OCI-LY7 (cell line): ENCODE data around the gene AKR7A2. TPM values are rescaled to one million over a fixed set of nuclear protein-coding genes. Genes with fewer than 3 reads are reported as not detected.
"Not testable (repeated sequence)": the region's sequence is repeated elsewhere in the genome, so short reads cannot be mapped to it uniquely, and the experiment has no call there.

Source experiments
- BruUV-seq: library from RNA; stranded (reverse); fragments of 400-500 nt; replicated peaks from 2 replicates; lab custom pipeline; 2021; lab: Mats Ljungman, UMichigan
- CTCF ChIA-PET: fragments of 300-600 bp; sonication (Branson Sonifier 250); formaldehyde crosslinking; loops from one replicate; lab custom pipeline; 2022; ENCODE audit warnings: antibody characterized with exemption; ENCODE audit not compliant: unreplicated experiment; lab: Charles Lee
- POLR2A ChIA-PET: fragments of 300-600 bp; sonication (Branson Sonifier 250); formaldehyde crosslinking; loops from one replicate; lab custom pipeline; 2022; ENCODE audit warnings: antibody characterized with exemption; lab: Charles Lee
- DNase-seq: peaks from one replicate; pipeline ENCODE4 v3.0.0-alpha.2; 2015; ENCODE audit warnings: low spot score
- H2AFZ ChIP-seq: fragments of 200-600 bp; sonication (generic), shearing (Covaris generic); 2 replicates; pipeline ENCODE4 v1.6.1; 2014; ENCODE audit warnings: mild to moderate bottlenecking, antibody characterized with exemption, low read length, moderate library complexity
- H3K27ac ChIP-seq: fragments of 200-600 bp; sonication (generic); 2 replicates; pipeline ENCODE4 v1.5.1; 2014; ENCODE audit warnings: mixed run types, low read depth, mild to moderate bottlenecking, moderate library complexity, low read length, inconsistent platforms; ENCODE audit not compliant: poor library complexity, severe bottlenecking
- H3K36me3 ChIP-seq: fragments of 200-600 bp; sonication (generic); 2 replicates; pipeline ENCODE4 v1.6.1; 2014; ENCODE audit warnings: mild to moderate bottlenecking, antibody characterized with exemption, low read length, moderate library complexity, mixed read lengths; ENCODE audit not compliant: insufficient read depth
- H3K4me1 ChIP-seq: fragments of 200-600 bp; sonication (generic); 2 replicates; pipeline ENCODE4 v1.5.1; 2014; ENCODE audit warnings: mild to moderate bottlenecking, low read length; ENCODE audit not compliant: insufficient read depth, poor library complexity, severe bottlenecking
- H3K4me2 ChIP-seq: fragments of 200-600 bp; sonication (generic); 2 replicates; pipeline ENCODE4 v1.6.1; 2014; ENCODE audit warnings: mild to moderate bottlenecking, low read length
- H3K4me3 ChIP-seq: fragments of 200-600 bp; sonication (generic); 2 replicates; pipeline ENCODE4 v1.5.1; 2014; ENCODE audit warnings: mild to moderate bottlenecking, low read depth, low read length; ENCODE audit not compliant: poor library complexity, severe bottlenecking
- H3K79me2 ChIP-seq: fragments of 200-600 bp; sonication (generic); 2 replicates; pipeline ENCODE4 v1.6.1; 2016; ENCODE audit warnings: low read depth, mild to moderate bottlenecking, low read length, moderate library complexity, mixed read lengths; ENCODE audit not compliant: insufficient read depth
- H3K9me2 ChIP-seq: fragments of 200-600 bp; sonication (generic); 2 replicates; pipeline ENCODE4 v1.6.1; 2016; ENCODE audit warnings: mild to moderate bottlenecking, low read length, mixed read lengths; ENCODE audit not compliant: insufficient read depth
- H3K9me3 ChIP-seq: fragments of 200-600 bp; sonication (generic); 2 replicates; pipeline ENCODE4 v1.6.1; 2014; ENCODE audit warnings: mild to moderate bottlenecking, mixed run types, low read length, mixed read lengths
- H4K20me1 ChIP-seq: fragments of 200-600 bp; sonication (generic); 2 replicates; pipeline ENCODE4 v1.6.1; 2014; ENCODE audit warnings: mild to moderate bottlenecking, antibody characterized with exemption, low read length, moderate library complexity, mixed read lengths; ENCODE audit not compliant: insufficient read depth
- CTCF ChIP-seq: fragments of 200-600 bp; sonication (generic); conservative IDR thresholded peaks from 2 replicates; pipeline ENCODE4 v1.5.1; 2014; ENCODE audit warnings: mild to moderate bottlenecking, antibody characterized with exemption, low read length, moderate library complexity, mixed read lengths
- EZH2phosphoT487 ChIP-seq: fragments of 200-600 bp; sonication (generic); IDR thresholded peaks from 2 replicates; pipeline ENCODE4 v1.6.1; 2018; ENCODE audit warnings: low read depth, borderline replicate concordance, mild to moderate bottlenecking, mixed run types, antibody characterized with exemption, low read length, moderate library complexity, mixed read lengths
- intact Hi-C: fragments of 100-400 bp; cut with micrococcal nuclease; formaldehyde crosslinking; loops from one replicate; pipeline ENCODE4 v1.10.0; 2022; ENCODE audit not compliant: unreplicated experiment
- total RNA-seq, 2 experiments: library from RNA; depleted of rRNA in 1 of 2; stranded (reverse); fragments of >200 nt in 1 of 2; shearing (Covaris generic) in 1 of 2; gene quantifications; 2 replicates each; pipeline ENCODE4 v1.2.3, GENCODE V29; 2014 to 2022

The AKR7A2 gene
- total RNA-seq, 2 experiments from 2014 or later = 54.2 to 75.2 TPM

GRCh38 chr1:19257178-19257914 lies 54.6 kb downstream of the AKR7A2 start:
- Histone ChIP-seq H3K79me2 (peaks cover 36% of the 10 kb centered on the region), H3K4me3 (no peak overlapping the region), H2AFZ (no peak overlapping the region), H3K9me2 (no peaks in the 10 kb centered on the region), H3K4me2 (no peak overlapping the region), H3K36me3 (peaks cover 93% of the 10 kb centered on the region), H3K27ac (no peak overlapping the region), H3K4me1 (peaks cover 20% of the 10 kb centered on the region), H4K20me1 (peaks cover 23% of the 10 kb centered on the region), H3K9me3 (no peaks in the 10 kb centered on the region)
- intact Hi-C loops = loop anchor here (10.0 kb wide), 1 partner anchor 397 kb away; no protein-coding TSS in a partner anchor
- POLR2A ChIA-PET = interaction anchor here (0.6 kb wide), 2 partner anchors 12 to 244 kb away, joined by 3 read pairs; no protein-coding TSS in a partner anchor
- CTCF ChIA-PET = no interaction called here
- DNase-seq = no peak
- TF ChIP-seq CTCF (no peak), EZH2phosphoT487 (no peak)
- BruUV-seq = no TSS peak

DNA sequence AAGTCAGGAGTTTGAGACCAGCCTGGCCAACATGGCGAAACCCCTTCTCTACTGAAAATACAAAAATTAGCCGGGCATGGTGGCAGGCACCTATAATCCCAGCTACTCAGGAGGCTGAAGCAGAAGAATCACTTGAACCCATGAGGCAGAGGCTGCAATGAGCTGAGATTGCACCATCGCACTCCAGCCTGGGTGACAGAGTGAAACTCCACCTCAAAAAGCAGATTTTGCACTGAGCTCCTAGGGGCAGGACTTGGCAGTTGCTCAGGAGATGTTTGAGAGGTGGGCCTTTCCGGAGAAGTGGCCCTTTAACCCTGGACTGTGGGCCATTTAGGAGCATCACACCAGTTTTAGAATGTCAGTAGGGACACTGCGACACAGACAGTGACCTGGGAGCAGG lies 55.6 kb downstream of the AKR7A2 start:
- DNase-seq, H3K9me3 ChIP-seq, H3K27ac ChIP-seq, H3K9me2 ChIP-seq, H3K4me3 ChIP-seq, BruUV-seq, H2AFZ ChIP-seq, H3K4me2 ChIP-seq, CTCF ChIA-PET: not testable (repeated sequence)
- peaks cover 20% of the 10 kb centered on the region for H3K4me1 ChIP-seq
- intact Hi-C loops = loop anchor here (10.0 kb wide), 1 partner anchor 398 kb away; no protein-coding TSS in a partner anchor
- POLR2A ChIA-PET = interaction anchor here (0.6 kb wide), 1 partner anchor 148 kb away, joined by 3 read pairs; no protein-coding TSS in a partner anchor
- peaks cover 87% of the 10 kb centered on the region for H3K36me3 ChIP-seq
- H3K79me2 ChIP-seq = peaks cover 45% of the 10 kb centered on the region
- peaks cover 23% of the 10 kb centered on the region for H4K20me1 ChIP-seq

DNA sequence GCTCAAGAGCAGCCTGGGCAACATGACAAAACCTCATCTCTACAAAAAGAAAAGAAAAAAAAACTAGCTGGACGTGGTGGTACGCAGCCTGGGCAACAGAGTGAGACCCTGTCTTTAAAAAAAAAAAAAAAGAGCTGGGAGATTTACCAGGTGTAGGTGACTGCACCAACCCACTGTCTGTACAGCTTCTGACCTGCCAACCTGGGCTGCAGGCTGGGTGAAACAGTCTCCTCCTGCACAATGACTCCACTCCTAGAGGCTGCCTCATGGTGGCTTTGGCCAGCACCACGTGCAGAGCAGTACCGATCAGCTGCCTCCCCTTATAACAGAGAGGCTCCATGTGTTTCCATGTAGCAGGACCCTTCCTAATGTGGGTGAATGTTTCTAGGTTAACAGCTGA lies 56.7 kb downstream of the AKR7A2 start:
- H4K20me1 ChIP-seq = peaks cover 23% of the 10 kb centered on the region
- POLR2A ChIA-PET = interaction anchor here (0.6 to 0.7 kb wide), 4 partner anchors 9 to 133 kb away, joined by 3 to 6 read pairs (median 4); no protein-coding TSS in a partner anchor
- DNase-seq = no peak
- no peak overlapping the region for H2AFZ ChIP-seq
- intact Hi-C loops = loop anchor here (10.0 kb wide), 1 partner anchor 400 kb away; no protein-coding TSS in a partner anchor
- H3K9me3 ChIP-seq = no peaks in the 10 kb centered on the region
- no peak overlapping the region for H3K4me2 ChIP-seq
- peaks cover 78% of the 10 kb centered on the region for H3K36me3 ChIP-seq
- H3K9me2 ChIP-seq = no peaks in the 10 kb centered on the region
- TF ChIP-seq CTCF = no peak
- TF ChIP-seq EZH2phosphoT487 = no peak
- peaks cover 24% of the 10 kb centered on the region for H3K4me1 ChIP-seq
- CTCF ChIA-PET = no interaction called here
- peaks cover 55% of the 10 kb centered on the region for H3K79me2 ChIP-seq
- BruUV-seq = no TSS peak
- H3K27ac ChIP-seq = no peak overlapping the region
- H3K4me3 ChIP-seq = no peak overlapping the region
